DOHH2 (cell line): ENCODE results near the gene YTHDC2.

Experiments
- H3F3A ChIP-seq: fragments of 200-600 bp; sonication (generic), shearing (Covaris generic); 2 replicates; pipeline ENCODE4 v1.6.0; 2016; ENCODE audit warnings: antibody characterized with exemption, mild to moderate bottlenecking; ENCODE audit not compliant: control insufficient read depth, insufficient read depth
- H3K27ac ChIP-seq: fragments of 200-600 bp; sonication (generic); 2 replicates; pipeline ENCODE4 v1.5.1; 2014; ENCODE audit warnings: low read depth, mild to moderate bottlenecking, low read length, moderate library complexity
- H3K27me3 ChIP-seq: fragments of 200-600 bp; sonication (generic); 2 replicates; pipeline ENCODE4 v1.6.1; 2014; ENCODE audit warnings: mild to moderate bottlenecking, low read length, mixed read lengths; ENCODE audit not compliant: control insufficient read depth
- H3K36me3 ChIP-seq: fragments of 200-600 bp; sonication (generic); 2 replicates; pipeline ENCODE4 v1.6.1; 2014; ENCODE audit warnings: mild to moderate bottlenecking, low read length, moderate library complexity, mixed read lengths; ENCODE audit not compliant: control insufficient read depth
- H3K4me1 ChIP-seq: fragments of 200-600 bp; sonication (generic); 2 replicates; pipeline ENCODE4 v1.6.1; 2014; ENCODE audit warnings: mild to moderate bottlenecking, low read length, mixed read lengths; ENCODE audit not compliant: control insufficient read depth
- H3K4me2 ChIP-seq: fragments of 200-600 bp; sonication (generic); 2 replicates; pipeline ENCODE4 v1.6.0; 2014; ENCODE audit warnings: mild to moderate bottlenecking, low read length, moderate library complexity
- H3K4me3 ChIP-seq: fragments of 200-600 bp; sonication (generic); 2 replicates; pipeline ENCODE4 v1.5.1; 2014; ENCODE audit warnings: mild to moderate bottlenecking, low read length, mixed read lengths
- H3K79me2 ChIP-seq: fragments of 200-600 bp; sonication (generic); 2 replicates; pipeline ENCODE4 v1.6.1; 2014; ENCODE audit warnings: mild to moderate bottlenecking, low read length, mixed read lengths; ENCODE audit not compliant: control insufficient read depth
- H3K9me2 ChIP-seq: fragments of 200-600 bp; sonication (generic); replicated peaks from 2 replicates; pipeline ENCODE4 v1.6.1; 2014; ENCODE audit warnings: mild to moderate bottlenecking, low read length, mixed read lengths; ENCODE audit not compliant: control insufficient read depth
- H3K9me3 ChIP-seq: fragments of 200-600 bp; sonication (generic); 2 replicates; pipeline ENCODE4 v1.6.1; 2014; ENCODE audit warnings: antibody characterized with exemption, low read length, mixed read lengths; ENCODE audit not compliant: control insufficient read depth, insufficient read depth
- H4K20me1 ChIP-seq: fragments of 200-600 bp; sonication (generic); 2 replicates; pipeline ENCODE4 v1.6.0; 2014; ENCODE audit warnings: low read depth, mild to moderate bottlenecking, antibody characterized with exemption, low read length, moderate library complexity; ENCODE audit not compliant: control insufficient read depth, insufficient read depth
- CTCF ChIP-seq: fragments of 200-600 bp; sonication (generic); IDR thresholded peaks from one replicate; pipeline ENCODE4 v1.5.1; 2014; ENCODE audit warnings: antibody characterized with exemption, mild to moderate bottlenecking, low read depth, low read length; ENCODE audit not compliant: poor library complexity, severe bottlenecking
- EZH2phosphoT487 ChIP-seq: fragments of 200-600 bp; sonication (generic); IDR thresholded peaks from 2 replicates; pipeline ENCODE4 v1.6.1; 2017; ENCODE audit warnings: borderline replicate concordance, mild to moderate bottlenecking, antibody characterized with exemption, low read length, moderate library complexity, mixed read lengths

YTHDC2 gene

GRCh38 chr5:113617191-113617796 is 103.8 kb downstream of the YTHDC2 start:
- Histone ChIP-seq H3K4me2 (no peak overlapping the region), H3K9me3 (no peaks in the 10 kb centered on the region), H3K36me3 (no peaks in the 10 kb centered on the region), H4K20me1 (no peaks in the 10 kb centered on the region), H3K27me3 (peaks cover 4% of the 10 kb centered on the region; the same call in 1 of the 2 replicates), H3F3A (no peaks in the 10 kb centered on the region), H3K9me2 (no peaks in the 10 kb centered on the region), H3K27ac (no peak overlapping the region), H3K4me1 (no peaks in the 10 kb centered on the region), H3K79me2 (no peaks in the 10 kb centered on the region), H3K4me3 (no peak overlapping the region)
- TF ChIP-seq CTCF (no peak), EZH2phosphoT487 (no peak)

GRCh38 chr5:113632996-113633395 is 119.5 kb downstream of the YTHDC2 start:
- H3K4me3 ChIP-seq = no peak overlapping the region
- H3K36me3 ChIP-seq = no peaks in the 10 kb centered on the region
- no peaks in the 10 kb centered on the region for H3F3A ChIP-seq
- no peaks in the 10 kb centered on the region for H3K9me3 ChIP-seq
- TF ChIP-seq EZH2phosphoT487 = no peak
- H3K4me2 ChIP-seq = no peak overlapping the region
- no peaks in the 10 kb centered on the region for H4K20me1 ChIP-seq
- H3K27me3 ChIP-seq = no peaks in the 10 kb centered on the region
- no peaks in the 10 kb centered on the region for H3K4me1 ChIP-seq
- no peaks in the 10 kb centered on the region for H3K79me2 ChIP-seq
- no peak overlapping the region for H3K27ac ChIP-seq
- no peaks in the 10 kb centered on the region for H3K9me2 ChIP-seq

GRCh38 chr5:113634957-113635356 is 121.5 kb downstream of the YTHDC2 start:
- H3K36me3 ChIP-seq = no peaks in the 10 kb centered on the region
- TF ChIP-seq CTCF (no peak), EZH2phosphoT487 (no peak)
- no peaks in the 10 kb centered on the region for H3K27me3 ChIP-seq
- H3K27ac ChIP-seq = no peak overlapping the region
- H3K9me2 ChIP-seq = no peaks in the 10 kb centered on the region
- no peaks in the 10 kb centered on the region for H3K79me2 ChIP-seq
- H3K4me3 ChIP-seq = no peak overlapping the region
- H3K4me2 ChIP-seq = no peak overlapping the region
- no peaks in the 10 kb centered on the region for H3K4me1 ChIP-seq
- H3F3A ChIP-seq = no peaks in the 10 kb centered on the region
- no peaks in the 10 kb centered on the region for H4K20me1 ChIP-seq
- no peaks in the 10 kb centered on the region for H3K9me3 ChIP-seq

GRCh38 chr5:113641715-113642114 is 128.2 kb downstream of the YTHDC2 start:
- TF ChIP-seq EZH2phosphoT487 (no peak), CTCF (no peak)
- H3K4me2 ChIP-seq = no peak overlapping the region
- no peaks in the 10 kb centered on the region for H3K27me3 ChIP-seq
- H3K9me2 ChIP-seq = no peaks in the 10 kb centered on the region; the same call in 1 of the 2 replicates
- H3K36me3 ChIP-seq = no peaks in the 10 kb centered on the region
- H3K79me2 ChIP-seq = no peaks in the 10 kb centered on the region
- no peaks in the 10 kb centered on the region for H3K4me1 ChIP-seq
- H3K27ac ChIP-seq = no peak overlapping the region
- no peaks in the 10 kb centered on the region for H4K20me1 ChIP-seq
- no peaks in the 10 kb centered on the region for H3K9me3 ChIP-seq
- no peak overlapping the region for H3K4me3 ChIP-seq
- H3F3A ChIP-seq = no peaks in the 10 kb centered on the region
